SK-N-SH treated with all-trans-retinoic acid at 6 μM for 48 hours (cell line): ENCODE results near the gene KLK14.

Source experiments
- ATAC-seq: fragments of 200-7000 bp; cut with Tn5 transposase; 3 replicates; pipeline ENCODE4 v1.9.1; 2020; ENCODE audit warnings: mild to moderate bottlenecking, moderate library complexity
- ARNTL ChIP-seq: fragments of 450-650 bp; formaldehyde crosslinking; IDR thresholded peaks from 2 replicates; pipeline ENCODE4 v1.5.0; 2020; ENCODE audit warnings: low read depth, mild to moderate bottlenecking, moderate library complexity, borderline replicate concordance
- BACH2 ChIP-seq: fragments of 250-450 bp; sonication (Bioruptor Pico); IDR thresholded peaks from 2 replicates; pipeline ENCODE4 v1.9.0; 2021; ENCODE audit warnings: mild to moderate bottlenecking, borderline replicate concordance
- CREB5 ChIP-seq: fragments of 250-450 bp; sonication (Bioruptor Pico); IDR thresholded peaks from 2 replicates; pipeline ENCODE4 v1.5.1; 2020; ENCODE audit warnings: low read depth, mild to moderate bottlenecking, moderate library complexity
- CSDC2 ChIP-seq: fragments of 250-450 bp; sonication (Bioruptor Pico); IDR thresholded peaks from 2 replicates; pipeline ENCODE4 v1.5.0; 2020; ENCODE audit warnings: mild to moderate bottlenecking, moderate library complexity
- CSRNP3 ChIP-seq: fragments of 250-450 bp; sonication (Bioruptor Pico); IDR thresholded peaks from 2 replicates; pipeline ENCODE4 v1.5.1; 2021; ENCODE audit warnings: mild to moderate bottlenecking, moderate library complexity
- ESRRG ChIP-seq: fragments of 250-450 bp; sonication (Bioruptor Pico); IDR thresholded peaks from 2 replicates; pipeline ENCODE4 v1.6.1; 2021; ENCODE audit warnings: mild to moderate bottlenecking
- GLIS3 ChIP-seq: fragments of 250-450 bp; sonication (Bioruptor Pico); IDR thresholded peaks from 2 replicates; pipeline ENCODE4 v1.5.0; 2020; ENCODE audit warnings: mild to moderate bottlenecking, moderate library complexity
- ISL1 ChIP-seq: fragments of 250-450 bp; sonication (Bioruptor Pico); IDR thresholded peaks from 2 replicates; pipeline ENCODE4 v2.1.2; 2022; ENCODE audit warnings: mild to moderate bottlenecking, moderate library complexity
- OSR1 ChIP-seq: fragments of 250-450 bp; sonication (Bioruptor Pico); IDR thresholded peaks from 2 replicates; pipeline ENCODE4 v1.8.0; 2022; ENCODE audit warnings: moderate library complexity, mild to moderate bottlenecking, inconsistent platforms
- PATZ1 ChIP-seq: fragments of 250-450 bp; sonication (Bioruptor Pico); IDR thresholded peaks from 2 replicates; pipeline ENCODE4 v1.8.0; 2020; ENCODE audit warnings: mild to moderate bottlenecking, moderate library complexity, borderline replicate concordance
- POU6F1 ChIP-seq: fragments of 250-450 bp; sonication (Bioruptor Pico); IDR thresholded peaks from 2 replicates; pipeline ENCODE4 v1.8.0; 2021; ENCODE audit warnings: low read depth, mild to moderate bottlenecking, moderate library complexity, borderline replicate concordance
- PPARA ChIP-seq: fragments of 250-450 bp; sonication (Bioruptor Pico); IDR thresholded peaks from 2 replicates; pipeline ENCODE4 v1.5.0; 2020; ENCODE audit warnings: mild to moderate bottlenecking, borderline replicate concordance
- RARB ChIP-seq: fragments of 250-450 bp; sonication (Bioruptor Pico); IDR thresholded peaks from 2 replicates; pipeline ENCODE4 v1.8.0; 2021; ENCODE audit warnings: mild to moderate bottlenecking, moderate library complexity
- SNAI2 ChIP-seq: fragments of 250-450 bp; sonication (Bioruptor Pico); IDR thresholded peaks from 2 replicates; pipeline ENCODE4 v1.5.0; 2020; ENCODE audit warnings: mild to moderate bottlenecking, moderate library complexity
- TCF4 ChIP-seq: fragments of 250-450 bp; sonication (Bioruptor Pico); IDR thresholded peaks from 2 replicates; pipeline ENCODE4 v1.8.0; 2021; ENCODE audit warnings: mild to moderate bottlenecking, moderate library complexity, borderline replicate concordance
- TOX ChIP-seq: fragments of 250-450 bp; sonication (Bioruptor Pico); IDR thresholded peaks from 2 replicates; pipeline ENCODE4 v1.8.0; 2021; ENCODE audit warnings: mild to moderate bottlenecking, moderate library complexity, borderline replicate concordance
- TSHZ2 ChIP-seq: fragments of 250-450 bp; sonication (Bioruptor Pico); IDR thresholded peaks from 2 replicates; pipeline ENCODE4 v1.5.0; 2020; ENCODE audit warnings: mild to moderate bottlenecking, moderate library complexity
- ZC3H10 ChIP-seq: fragments of 250-450 bp; sonication (Bioruptor Pico); IDR thresholded peaks from 2 replicates; pipeline ENCODE4 v1.5.1; 2021; ENCODE audit warnings: mild to moderate bottlenecking, moderate library complexity
- ZFP3 ChIP-seq: fragments of 250-450 bp; sonication (Bioruptor Pico); IDR thresholded peaks from 2 replicates; pipeline ENCODE4 v1.5.0; 2020; ENCODE audit warnings: mild to moderate bottlenecking, moderate library complexity
- ZFP30 ChIP-seq: fragments of 450-650 bp; formaldehyde crosslinking; IDR thresholded peaks from 2 replicates; pipeline ENCODE4 v1.5.0; 2022; ENCODE audit warnings: mild to moderate bottlenecking, moderate library complexity
- ZNF565 ChIP-seq: fragments of 450-650 bp; formaldehyde crosslinking; conservative IDR thresholded peaks from 2 replicates; pipeline ENCODE4 v1.5.0; 2020; ENCODE audit warnings: low read depth, mild to moderate bottlenecking, moderate library complexity
- ZNF70 ChIP-seq: fragments of 450-650 bp; formaldehyde crosslinking; IDR thresholded peaks from 2 replicates; pipeline ENCODE4 v1.5.0; 2020; ENCODE audit warnings: mild to moderate bottlenecking, moderate library complexity
- ZNF8 ChIP-seq: fragments of 450-650 bp; formaldehyde crosslinking; IDR thresholded peaks from 2 replicates; pipeline ENCODE4 v1.5.0; 2020; ENCODE audit warnings: mild to moderate bottlenecking, moderate library complexity

The KLK14 gene

GRCh38 chr19:51122112-51122981, 39.7 kb upstream of the KLK14 start (continued):
- TF ChIP-seq ZNF70 (CRISPR knock-in tag) (no peak), PPARA (CRISPR knock-in tag) (no peak), POU6F1 (no peak), OSR1 (CRISPR knock-in tag) (no peak), ZNF565 (no peak), TSHZ2 (CRISPR knock-in tag) (no peak), ARNTL (CRISPR knock-in tag) (no peak), GLIS3 (CRISPR knock-in tag) (no peak), BACH2 (no peak)

GRCh38 chr19:51121257-51121656, 38.6 kb upstream of the KLK14 start:
- ATAC-seq = no peak
- no peak for TF ChIP-seq RARB (CRISPR knock-in tag)
- TF ChIP-seq OSR1 (CRISPR knock-in tag) = no peak
- no peak for TF ChIP-seq ZC3H10
- TF ChIP-seq TCF4 (CRISPR knock-in tag) = no peak
- TF ChIP-seq, all 23 proteins: peak for 0

- ATAC-seq = no peak
- TF ChIP-seq PATZ1 (CRISPR knock-in tag) (no peak), ISL1 (CRISPR knock-in tag) (no peak), BACH2 (no peak), ZFP3 (CRISPR knock-in tag) (no peak), SNAI2 (CRISPR knock-in tag) (no peak), GLIS3 (CRISPR knock-in tag) (no peak), PPARA (CRISPR knock-in tag) (no peak), CSDC2 (CRISPR knock-in tag) (no peak), RARB (CRISPR knock-in tag) (no peak), ZNF8 (CRISPR knock-in tag) (no peak), ZNF70 (CRISPR knock-in tag) (no peak), OSR1 (CRISPR knock-in tag) (no peak), ZC3H10 (no peak), ARNTL (CRISPR knock-in tag) (no peak)
These were observed 37.5 kb upstream of the KLK14 start for GRCh38 chr19:51120160-51120559.

- TF ChIP-seq CSRNP3 (no peak), SNAI2 (CRISPR knock-in tag) (no peak), GLIS3 (CRISPR knock-in tag) (no peak), ZC3H10 (no peak), TOX (CRISPR knock-in tag) (no peak), ZNF70 (CRISPR knock-in tag) (no peak), ESRRG (CRISPR knock-in tag) (no peak), CSDC2 (CRISPR knock-in tag) (no peak), ARNTL (CRISPR knock-in tag) (no peak), ZFP30 (no peak), BACH2 (no peak), ZNF565 (no peak), CREB5 (CRISPR knock-in tag) (no peak), PPARA (CRISPR knock-in tag) (no peak), ISL1 (CRISPR knock-in tag) (no peak)
- ATAC-seq = no peak
These were observed 36.9 kb upstream of the KLK14 start for GRCh38 chr19:51119611-51120010.
